Fibroblast of skin of right biceps (primary cell): ENCODE measurements around the gene USP46.

Source experiments
- DNase-seq: peaks from one replicate; pipeline ENCODE4 v3.0.0-alpha.2; 2013

The USP46 gene

GRCh38 chr4:52659001-52659721 lies at the start of gene USP46:
Gene USP46, minus strand, starts transcription at chr4:52659301. Its CDS starts 151 bp downstream, at chr4:52659150.
- peak; percentile 83 for DNase-seq

DNA sequence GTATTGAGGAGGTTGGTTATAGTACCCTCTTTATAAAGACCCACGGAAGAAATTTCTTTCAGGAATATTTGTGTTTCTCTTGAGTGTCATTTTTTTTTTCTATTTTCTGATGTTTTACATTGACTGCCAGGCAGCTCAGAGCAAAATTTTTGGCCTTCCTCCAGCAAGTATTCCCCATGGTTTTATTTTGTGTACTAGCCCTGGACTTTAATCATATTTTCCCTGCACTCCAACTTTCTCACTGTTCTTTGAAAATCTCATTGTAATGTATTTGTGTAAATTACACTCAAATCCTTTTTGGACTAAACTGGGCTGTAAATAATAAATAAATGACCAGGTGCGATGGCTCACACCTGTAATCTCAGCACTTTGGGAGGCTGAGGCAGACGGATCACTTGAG lies 45.6 kb upstream of the USP46 start:
- DNase-seq, result no peak

DNA sequence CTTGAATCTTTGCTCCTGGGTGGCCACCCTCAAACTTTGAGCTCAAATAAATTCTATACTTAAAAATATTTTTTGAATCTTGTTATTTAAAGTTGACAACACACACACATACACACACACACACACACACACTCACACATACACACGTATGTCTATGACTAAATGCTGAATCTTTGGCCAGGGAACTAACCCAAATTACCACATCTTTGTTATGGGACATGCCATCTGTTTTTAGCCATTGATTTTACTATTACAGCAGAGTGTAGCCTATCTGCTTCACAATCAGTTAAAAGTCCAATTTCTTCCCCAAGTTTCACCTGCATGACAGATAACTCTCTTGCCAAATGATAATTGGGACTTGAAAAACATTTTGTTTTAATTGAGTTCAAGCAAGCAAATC lies 45.0 kb upstream of the USP46 start:
- no peak for DNase-seq

GRCh38 chr4:52701207-52701606 lies 42.1 kb upstream of the USP46 start:
- no peak for DNase-seq

- no peak for DNase-seq
These were observed 35.8 kb upstream of the USP46 start for GRCh38 chr4:52694936-52695335.

DNA sequence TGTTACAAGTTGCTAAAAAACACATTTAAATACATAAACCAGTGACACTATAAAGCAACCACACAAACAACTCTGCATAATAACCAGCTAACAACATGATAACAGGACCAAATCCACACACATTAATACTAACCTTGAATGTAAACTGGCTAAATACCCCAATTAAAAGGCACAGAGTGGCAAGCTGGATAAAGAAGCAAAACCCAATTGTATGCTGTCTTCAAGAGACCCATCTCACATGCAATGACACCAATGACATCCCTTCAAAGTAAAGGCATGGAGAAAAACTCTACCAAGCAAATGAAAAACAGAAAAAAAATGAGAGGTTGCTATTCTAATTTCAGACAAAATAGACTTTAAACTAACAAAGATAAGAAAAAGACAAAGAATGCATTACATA lies 34.4 kb upstream of the USP46 start:
- no peak for DNase-seq

DNA sequence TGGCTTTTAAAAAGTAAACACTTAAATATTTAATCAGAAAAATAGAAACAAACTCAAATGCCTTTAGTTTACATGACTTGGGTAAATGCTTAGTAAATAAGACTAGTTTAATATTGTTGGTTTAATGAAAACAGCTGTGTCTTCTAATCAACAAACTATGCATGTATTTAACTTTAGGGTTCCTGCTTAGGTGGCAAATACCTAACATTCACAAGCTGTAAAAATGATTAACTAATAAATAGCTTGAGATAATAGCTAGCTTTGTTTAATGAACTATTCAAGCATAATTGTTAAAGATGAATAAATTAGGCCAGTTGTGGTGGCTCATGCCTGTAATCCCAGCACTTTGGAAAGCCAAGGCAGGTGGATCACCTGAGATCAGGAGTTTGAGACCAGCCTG lies 30.0 kb upstream of the USP46 start:
- DNase-seq, result no peak

DNA sequence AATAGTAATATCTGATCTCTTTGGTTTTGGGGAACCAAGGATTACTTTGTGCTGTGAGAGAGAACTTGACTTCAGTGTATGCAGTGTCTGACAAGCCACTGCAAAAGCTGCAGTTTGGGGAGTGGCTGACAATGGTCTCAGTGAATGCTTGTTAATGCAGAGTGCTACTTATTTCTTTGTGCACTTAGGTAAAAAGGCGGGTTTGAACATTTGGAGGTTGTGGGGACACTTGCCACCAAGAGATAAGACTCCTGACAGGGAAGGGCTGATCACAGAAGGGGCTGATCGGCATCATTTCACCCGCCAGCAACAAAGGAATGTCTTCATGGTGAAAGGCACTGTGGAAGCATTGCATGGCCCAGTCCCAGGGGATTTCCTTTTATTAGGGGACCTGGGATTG lies 28.6 kb upstream of the USP46 start:
- no peak for DNase-seq

DNA sequence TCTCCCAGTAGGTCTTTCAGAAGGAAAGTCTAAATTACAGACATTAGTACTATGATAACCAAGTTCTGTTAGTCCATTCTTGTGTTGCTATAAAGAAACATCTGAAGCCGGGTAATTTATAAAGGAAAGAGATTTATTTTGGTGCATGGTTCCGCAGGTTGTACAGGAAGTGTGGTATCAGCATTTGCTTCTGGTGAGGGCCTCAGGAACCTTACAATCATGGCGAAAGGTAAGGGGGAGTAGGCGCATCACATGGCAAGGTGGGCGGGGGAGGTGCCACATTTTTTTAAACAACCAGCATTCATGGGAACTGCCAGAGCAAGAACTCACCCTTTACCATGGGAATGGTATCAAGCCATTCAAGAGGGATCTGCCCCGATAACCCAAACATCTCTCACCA lies 26.2 kb upstream of the USP46 start:
- no peak for DNase-seq

- DNase-seq, result no peak
These were observed 25.8 kb upstream of the USP46 start for GRCh38 chr4:52684896-52685295.

- no peak for DNase-seq
These were observed 21.3 kb upstream of the USP46 start for GRCh38 chr4:52680381-52680780.

- DNase-seq, result no peak
These were observed 17.4 kb upstream of the USP46 start for GRCh38 chr4:52676536-52676935.

DNA sequence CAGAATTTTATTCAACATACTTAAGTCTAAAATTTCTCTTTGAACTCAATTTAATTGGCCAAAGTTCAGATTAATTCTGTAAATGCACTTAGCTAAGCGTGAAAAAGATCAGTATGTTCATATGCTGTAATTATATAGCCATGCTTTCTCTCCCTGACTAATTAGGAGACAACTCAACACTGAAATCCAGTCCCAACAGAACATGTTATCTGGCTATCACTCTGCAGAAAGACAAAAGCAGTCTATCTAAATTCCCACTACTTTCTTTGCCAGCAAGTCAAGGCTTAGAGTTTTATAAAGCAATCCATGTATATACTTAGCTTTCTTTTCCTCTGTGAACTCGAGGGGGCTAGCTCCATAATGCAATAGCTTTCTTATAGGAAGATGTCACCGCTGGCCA lies 16.0 kb upstream of the USP46 start:
- DNase-seq, result no peak

DNA sequence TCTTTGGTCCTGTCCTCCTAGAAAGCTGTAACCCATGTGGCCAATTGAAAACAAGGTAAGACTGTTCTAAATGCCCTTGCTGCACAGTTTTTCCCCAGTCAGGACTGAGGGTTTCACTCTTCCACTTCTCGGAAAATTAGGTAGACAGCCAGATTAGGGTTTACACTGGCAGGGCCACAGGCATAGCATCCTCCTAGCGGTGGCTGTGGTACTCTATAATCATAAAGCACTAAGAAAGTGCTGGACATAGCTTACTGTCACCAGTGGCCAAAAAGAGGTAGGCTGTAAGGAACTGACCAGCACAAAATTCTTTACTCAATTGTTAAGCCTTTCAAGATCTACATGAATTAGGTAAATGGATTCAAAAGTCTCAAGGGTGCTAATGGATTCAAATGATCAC lies 11.6 kb upstream of the USP46 start:
- no peak for DNase-seq

- no peak for DNase-seq
These were observed 11.0 kb upstream of the USP46 start for GRCh38 chr4:52670121-52670520.

DNA sequence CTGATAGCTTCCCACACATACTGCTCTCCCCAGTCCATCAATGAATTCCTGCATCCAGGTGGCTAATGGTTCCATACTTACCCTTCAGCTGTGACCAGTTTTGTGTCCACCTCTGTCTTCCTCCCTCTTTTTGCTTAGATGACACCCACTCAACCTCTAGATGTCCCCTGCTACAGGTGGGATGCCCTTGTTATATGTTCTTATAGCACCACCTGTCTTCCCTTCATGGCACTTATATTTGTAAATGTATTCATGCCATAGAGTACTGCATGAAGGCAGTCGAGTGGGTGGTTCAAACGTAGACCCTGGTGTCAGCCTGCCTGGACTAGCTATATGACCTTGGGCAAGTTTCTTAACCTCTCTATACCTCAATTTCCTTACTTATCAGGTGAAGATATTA lies 6.5 kb upstream of the USP46 start:
- no peak for DNase-seq

DNA sequence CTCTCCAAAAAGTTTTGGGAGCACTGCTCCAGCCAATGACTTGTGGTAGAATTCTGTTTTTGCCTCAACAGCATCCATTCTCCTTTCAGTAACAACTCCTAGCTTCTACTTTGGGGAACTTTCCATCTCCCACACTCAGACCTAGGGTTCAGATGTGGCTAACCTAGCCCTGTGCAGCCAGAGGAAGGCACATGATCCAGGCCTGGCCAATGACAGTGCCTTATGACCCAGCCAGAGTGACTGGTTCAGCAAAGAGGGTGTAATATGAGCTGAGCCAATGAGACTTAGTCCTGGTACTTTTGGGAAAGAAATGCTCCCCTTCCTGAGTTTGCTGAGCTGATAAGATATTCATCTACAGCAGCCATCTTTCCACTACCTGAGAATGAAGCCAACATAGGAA lies 5.4 kb upstream of the USP46 start:
- DNase-seq, result no peak

DNA sequence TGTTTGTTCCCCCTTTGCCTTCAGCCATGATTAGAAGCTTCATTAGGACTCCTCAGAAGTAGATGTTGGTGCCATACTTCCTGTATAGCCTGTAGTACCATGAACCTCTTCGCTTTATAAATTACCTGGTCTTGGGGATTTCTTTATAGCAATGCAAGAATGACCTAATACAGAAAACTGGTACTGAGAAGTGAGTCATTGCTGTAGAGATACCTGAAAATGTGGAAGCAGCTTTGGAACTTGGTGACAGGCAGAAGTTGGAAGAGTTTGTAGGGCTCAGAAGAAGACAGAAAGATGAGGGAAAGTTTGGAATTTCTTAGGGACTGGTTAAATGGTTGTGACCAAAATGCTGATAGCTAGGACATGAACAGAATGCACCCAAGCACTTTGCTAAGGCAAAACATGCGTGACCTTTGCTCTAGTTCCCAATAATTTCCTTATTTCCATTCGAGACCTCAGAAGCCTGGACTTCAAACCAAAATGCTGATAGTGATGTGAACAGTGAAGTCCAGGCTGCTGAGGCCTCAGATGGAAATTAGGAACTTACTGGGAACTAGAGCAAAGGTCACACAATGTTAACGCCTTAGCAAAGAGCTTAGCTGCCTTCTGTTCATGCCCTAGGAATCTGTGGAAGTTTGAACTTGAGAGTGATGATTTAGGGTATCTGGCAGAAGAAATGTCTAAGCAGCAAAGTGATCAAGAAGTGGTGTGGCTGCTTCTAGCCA lies 3.0 kb upstream of the USP46 start:
- no peak for DNase-seq

GRCh38 chr4:52660643-52661042 lies 1.5 kb upstream of the USP46 start:
- no peak for DNase-seq

DNA sequence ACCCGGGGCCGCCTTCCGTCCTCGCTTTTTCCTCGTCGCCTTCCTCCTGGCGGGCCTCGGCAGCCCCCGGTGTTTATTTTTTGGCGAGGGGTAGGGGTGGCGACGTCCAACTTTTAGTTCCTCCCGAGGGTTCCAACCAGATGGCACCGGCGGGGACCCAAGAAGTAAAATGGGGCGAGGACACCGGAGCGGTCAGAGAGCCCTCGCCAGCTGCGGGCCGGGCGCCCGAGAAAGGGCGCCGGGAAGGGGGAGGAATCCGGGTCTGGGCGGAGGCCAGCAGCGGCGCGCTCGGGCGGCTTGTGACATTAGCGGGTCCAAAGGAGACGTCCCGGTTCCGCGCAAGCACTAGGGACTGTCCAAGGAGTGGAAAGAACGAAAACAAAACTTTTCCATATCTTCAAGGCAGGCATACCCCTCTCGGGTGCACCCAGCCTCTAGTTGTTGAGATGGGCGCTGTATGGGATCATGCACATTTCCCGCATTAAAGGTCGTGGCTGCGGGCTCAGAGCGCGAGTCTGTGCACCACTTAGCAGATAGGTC lies 691 bp upstream of the USP46 start:
- DNase-seq, result peak; percentile 30

- DNase-seq, result no peak
These were observed 480 bp downstream of the USP46 start for GRCh38 chr4:52658641-52659000.

DNA sequence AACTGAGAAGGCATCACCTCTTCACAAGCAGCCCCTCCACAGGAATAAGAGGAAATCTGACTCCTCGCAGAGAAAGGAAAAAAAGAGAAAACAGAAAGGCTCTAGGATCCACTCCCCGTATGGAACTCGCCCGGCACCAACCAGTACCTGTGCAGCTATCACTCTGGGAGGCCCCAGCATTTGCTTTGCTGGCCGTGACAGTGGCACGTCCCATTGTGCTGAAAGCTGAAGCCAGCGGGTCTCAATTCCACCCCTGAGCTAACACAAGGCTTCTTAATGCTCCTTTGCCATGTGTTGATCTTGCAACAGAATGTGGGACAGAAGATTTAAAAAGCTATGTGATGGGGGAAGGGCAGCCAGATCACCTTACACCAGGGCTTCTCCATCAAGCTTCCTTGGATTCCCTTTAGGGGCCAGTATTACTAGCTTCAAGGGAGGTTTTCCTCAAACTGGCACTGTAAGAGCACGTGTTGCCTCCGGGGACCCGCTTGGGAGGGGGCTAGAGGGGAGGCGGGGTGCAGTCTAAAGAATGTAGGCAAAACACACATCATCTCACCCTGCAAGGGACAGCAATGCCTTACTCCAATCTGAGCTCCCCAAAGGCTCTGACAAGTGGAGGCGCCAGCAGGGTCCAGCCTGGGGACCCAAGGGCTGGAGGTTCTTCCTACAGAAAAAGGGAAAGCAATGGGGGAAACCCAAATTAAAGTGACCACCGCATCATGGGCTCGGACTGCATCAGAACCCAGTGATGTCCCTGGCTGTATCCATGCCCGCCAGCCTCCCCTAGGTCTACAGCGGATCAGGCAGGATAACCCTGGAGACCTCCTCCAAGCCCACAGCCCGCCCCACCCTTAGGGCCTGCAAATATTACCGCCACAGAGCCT lies 1.2 kb downstream of the USP46 start:
- DNase-seq, result peak; percentile 62

DNA sequence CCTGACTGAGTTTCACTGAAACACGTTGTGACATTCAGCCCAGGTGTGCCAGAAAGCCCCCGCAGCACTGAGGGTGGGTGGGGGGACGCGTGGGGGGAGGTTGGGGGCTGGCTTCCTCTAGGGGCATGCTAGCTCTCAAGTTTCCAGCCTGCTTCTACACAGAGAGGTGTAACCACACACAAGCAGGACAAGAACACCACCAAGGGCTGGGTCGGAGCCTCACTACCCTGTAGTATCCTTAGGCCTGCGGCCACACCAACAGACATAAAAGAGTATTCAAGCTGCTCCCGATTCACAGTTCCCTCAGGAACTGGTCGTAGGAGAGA lies 1.8 kb downstream of the USP46 start:
- no peak for DNase-seq

- DNase-seq, result no peak
These were observed 3.6 kb downstream of the USP46 start for GRCh38 chr4:52655506-52655905.
